Fibroblast of lung (primary cell): ENCODE results near the gene TGM2. TPM values are rescaled to one million over a fixed set of nuclear protein-coding genes. Genes with fewer than 3 reads are reported as not detected.

Source experiments
- DNase-seq, 2 donors: peaks; one replicate each; pipeline versions ENCODE4 v3.0.0 to v3.0.0-alpha.2; 2010; ENCODE audit warnings: low read depth in 2 of 2
- H2AFZ ChIP-seq: 2 replicates; pipeline ENCODE4 v1.5.1; 2012; ENCODE audit warnings: low read length, control low read depth, inconsistent platforms
- H3K27ac ChIP-seq: 2 replicates; pipeline ENCODE4 v1.5.1; 2011; ENCODE audit warnings: low read length, control low read depth; ENCODE audit not compliant: insufficient read depth
- H3K27me3 ChIP-seq: 2 replicates; pipeline ENCODE4 v1.5.1; 2011; ENCODE audit warnings: mild to moderate bottlenecking, low read length; ENCODE audit not compliant: control insufficient read depth, insufficient read depth
- H3K36me3 ChIP-seq: 2 replicates; pipeline ENCODE4 v1.5.1; 2011; ENCODE audit warnings: low read length; ENCODE audit not compliant: control insufficient read depth, insufficient read depth
- H3K4me1 ChIP-seq: 2 replicates; pipeline ENCODE4 v1.5.1; 2011; ENCODE audit warnings: low read length; ENCODE audit not compliant: control insufficient read depth, insufficient read depth; ENCODE audit errors: extremely low read depth
- H3K4me2 ChIP-seq: 2 replicates; pipeline ENCODE4 v1.5.1; 2011; ENCODE audit warnings: low read length, control low read depth; ENCODE audit not compliant: insufficient read depth; ENCODE audit errors: extremely low read depth
- H3K4me3 ChIP-seq, 4 experiments: fragments of 200-600 bp in 1 of 4; sonication (generic) in 1 of 4; replicated peaks in 1 of 4; 2 replicates each; pipeline ENCODE4 v1.5.1; 2011 to 2016; ENCODE audit warnings: low read length in 4 of 4, low read depth in 3 of 4, mild to moderate bottlenecking in 3 of 4, control low read depth in 2 of 4, inconsistent platforms in 1 of 4, mixed read lengths in 1 of 4; ENCODE audit not compliant: insufficient read depth in 1 of 4; ENCODE audit errors: control extremely low read depth in 1 of 4
- H3K79me2 ChIP-seq: 2 replicates; pipeline ENCODE4 v1.5.1; 2012; ENCODE audit warnings: mild to moderate bottlenecking, low read length, inconsistent platforms; ENCODE audit not compliant: control insufficient read depth, insufficient read depth
- H3K9ac ChIP-seq: 2 replicates; pipeline ENCODE4 v1.5.1; 2011; ENCODE audit warnings: mild to moderate bottlenecking, low read length, control low read depth; ENCODE audit not compliant: insufficient read depth
- H3K9me3 ChIP-seq: 2 replicates; pipeline ENCODE4 v1.5.1; 2012; ENCODE audit warnings: low read depth, low read length; ENCODE audit not compliant: control insufficient read depth, insufficient read depth
- H4K20me1 ChIP-seq: 2 replicates; pipeline ENCODE4 v1.5.1; 2011; ENCODE audit warnings: low read length; ENCODE audit not compliant: control insufficient read depth, insufficient read depth; ENCODE audit errors: extremely low read depth
- CTCF ChIP-seq, 2 donors: IDR thresholded peaks in 1 of 2; conservative IDR thresholded peaks in 1 of 2; 1 replicate in 1 of 2; 2 replicates in 1 of 2; pipeline ENCODE4 v1.5.1; 2011 to 2012; ENCODE audit warnings: low read length in 2 of 2, control low read depth in 1 of 2, inconsistent platforms in 1 of 2, low read depth in 1 of 2, mild to moderate bottlenecking in 1 of 2
- EZH2 ChIP-seq: IDR thresholded peaks from 2 replicates; pipeline ENCODE4 v1.5.1; 2012; ENCODE audit warnings: low read length, control low read depth, mild to moderate bottlenecking; ENCODE audit errors: missing control alignments
- polyA plus RNA-seq, 2 donors: library from polyadenylated mRNA; depleted of rRNA in 1 of 2; stranded (reverse) in 1 of 2; unstranded in 1 of 2; fragments of >200 nt; gene quantifications; 2 replicates each; pipeline ENCODE4 v1.2.1, GENCODE V29; 2011 to 2012; ENCODE audit warnings: missing spikeins in 1 of 2
- total RNA-seq: library from RNA; depleted of rRNA; stranded (reverse); fragments of >200 nt; gene quantifications from 2 replicates; pipeline ENCODE4 v1.2.1, GENCODE V29; 2014

The TGM2 gene
- total and polyA plus RNA-seq, 2 donors (not counting 1 experiment from before 2014, with no cell fraction given): 103 to 238 TPM

GRCh38 chr20:38147751-38148150, 17.3 kb downstream of the TGM2 start:
- no peak overlapping the region for H3K4me3 ChIP-seq
- no peak overlapping the region for H3K27ac ChIP-seq
- no peak overlapping the region for H2AFZ ChIP-seq
- H4K20me1 ChIP-seq: no peaks in the 10 kb centered on the region
- H3K9me3 ChIP-seq: no peaks in the 10 kb centered on the region
- H3K9ac ChIP-seq: no peak overlapping the region
- TF ChIP-seq EZH2 (no peak), CTCF (conservative IDR thresholded peaks at IDR 0.05 in 1 of 2, IDR thresholded peaks at IDR 0.05 in 1 of 2; ENCODE audit: low read depth in 1 of 2, low read length in 2 of 2) (no peak)
- H3K79me2 ChIP-seq: no peaks in the 10 kb centered on the region
- peaks cover 28% of the 10 kb centered on the region for H3K4me1 ChIP-seq
- no peak overlapping the region for H3K4me2 ChIP-seq
- DNase-seq: no peak
- peaks cover 15% of the 10 kb centered on the region for H3K36me3 ChIP-seq
- H3K27me3 ChIP-seq: no peaks in the 10 kb centered on the region

- TF ChIP-seq CTCF (conservative IDR thresholded peaks at IDR 0.05 in 1 of 2, IDR thresholded peaks at IDR 0.05 in 1 of 2; ENCODE audit: low read depth in 1 of 2, low read length in 2 of 2): no peak
- TF ChIP-seq EZH2: no peak
- no peaks in the 10 kb centered on the region for H3K79me2 ChIP-seq
- no peaks in the 10 kb centered on the region for H3K27me3 ChIP-seq
- DNase-seq: no peak
- no peak overlapping the region for H3K9ac ChIP-seq
- no peak overlapping the region for H2AFZ ChIP-seq
- no peak overlapping the region for H3K27ac ChIP-seq
- peaks cover 22% of the 10 kb centered on the region for H3K4me1 ChIP-seq
- H3K36me3 ChIP-seq: peaks cover 15% of the 10 kb centered on the region
- H3K4me3 ChIP-seq: no peak overlapping the region
- H4K20me1 ChIP-seq: no peaks in the 10 kb centered on the region
- H3K9me3 ChIP-seq: no peaks in the 10 kb centered on the region
- no peak overlapping the region for H3K4me2 ChIP-seq
Observed at GRCh38 chr20:38147163-38147562, 17.9 kb downstream of the TGM2 start.

- H2AFZ ChIP-seq: no peak overlapping the region
- peaks cover 20% of the 10 kb centered on the region for H3K4me1 ChIP-seq
- no peak overlapping the region for H3K4me3 ChIP-seq
- H3K27me3 ChIP-seq: no peaks in the 10 kb centered on the region
- no peak overlapping the region for H3K9ac ChIP-seq
- H4K20me1 ChIP-seq: no peaks in the 10 kb centered on the region
- TF ChIP-seq EZH2 (no peak), CTCF (conservative IDR thresholded peaks at IDR 0.05 in 1 of 2, IDR thresholded peaks at IDR 0.05 in 1 of 2; ENCODE audit: low read depth in 1 of 2, low read length in 2 of 2) (no peak)
- no peak overlapping the region for H3K27ac ChIP-seq
- H3K79me2 ChIP-seq: no peaks in the 10 kb centered on the region
- no peak overlapping the region for H3K4me2 ChIP-seq
- DNase-seq: no peak
- peaks cover 15% of the 10 kb centered on the region for H3K36me3 ChIP-seq
- no peaks in the 10 kb centered on the region for H3K9me3 ChIP-seq
Observed at GRCh38 chr20:38146628-38147027, 18.4 kb downstream of the TGM2 start.
